GM12873 (cell line): Measurements from ENCODE around the gene SLC44A5.

Experiments used
- CTCF ChIP-seq: IDR thresholded peaks from 2 replicates; pipeline ENCODE4 v1.5.1; 2012; ENCODE audit warnings: low read depth, mild to moderate bottlenecking, moderate library complexity, low read length, control low read depth; ENCODE audit not compliant: insufficient read depth; ENCODE audit errors: missing control alignments

Gene SLC44A5

GRCh38 chr1:75518686-75519085 lies 92.2 kb downstream of the SLC44A5 start:
- TF ChIP-seq CTCF: no peak

DNA sequence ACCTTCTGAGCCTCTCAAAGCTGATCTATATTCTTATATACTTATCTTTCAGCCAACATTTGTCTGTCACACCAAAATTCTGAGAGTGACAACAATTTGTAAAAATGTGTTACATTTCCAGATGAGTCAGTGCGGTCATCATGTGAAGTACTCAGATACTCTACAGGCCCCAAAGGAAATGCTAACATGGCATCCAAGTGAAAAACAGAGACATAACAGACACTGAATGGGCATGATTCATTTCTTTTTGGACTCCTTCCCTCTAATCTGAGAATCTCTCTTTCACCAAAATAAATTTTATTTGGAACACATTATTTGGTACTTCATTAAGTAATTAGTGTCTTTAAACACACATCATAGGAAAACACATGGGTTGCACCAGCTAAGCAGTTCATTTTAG lies 96.6 kb downstream of the SLC44A5 start:
- TF ChIP-seq CTCF: no peak

GRCh38 chr1:75506976-75507375 lies 103.9 kb downstream of the SLC44A5 start:
- no peak for TF ChIP-seq CTCF

DNA sequence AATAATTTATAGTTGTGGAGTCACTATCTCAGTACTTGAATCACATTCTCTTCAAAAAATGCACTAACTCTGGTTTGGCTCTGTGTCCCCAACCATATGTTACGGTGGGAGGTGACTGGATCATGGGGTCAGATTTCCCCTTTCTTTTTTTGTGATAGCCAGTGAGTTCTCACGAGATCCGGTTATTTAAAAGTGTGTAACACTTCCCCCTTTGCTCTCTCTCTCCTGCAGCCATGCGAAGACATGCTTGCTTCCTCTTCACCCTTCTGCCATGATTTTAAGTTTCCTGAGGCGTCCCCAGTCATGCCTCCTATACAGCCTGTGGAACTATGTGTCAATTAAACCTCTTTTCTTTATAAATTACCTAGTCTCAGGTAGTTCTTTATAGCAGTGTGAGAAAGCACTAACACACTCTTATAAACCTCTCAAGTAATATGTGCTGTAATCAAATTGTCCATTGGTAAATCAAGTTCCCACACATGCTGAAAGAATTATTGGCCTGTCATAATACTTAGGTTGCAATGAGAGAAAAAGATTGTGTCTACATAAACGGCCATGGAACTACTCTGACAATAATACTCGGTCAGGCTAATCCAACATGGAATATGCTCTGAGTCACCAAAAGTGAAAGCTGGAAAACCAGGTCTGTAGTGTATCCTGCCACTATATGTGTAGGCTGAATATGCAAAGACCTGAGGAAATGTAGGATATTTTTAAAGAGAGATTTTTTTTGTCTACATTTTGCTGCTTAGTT lies 107.5 kb downstream of the SLC44A5 start:
- no peak for TF ChIP-seq CTCF

GRCh38 chr1:75502776-75503175 lies 108.1 kb downstream of the SLC44A5 start:
- TF ChIP-seq CTCF: no peak

- no peak for TF ChIP-seq CTCF
Measured at GRCh38 chr1:75501577-75502295, 109.2 kb downstream of the SLC44A5 start.

GRCh38 chr1:75492011-75492410 lies 118.9 kb downstream of the SLC44A5 start:
- TF ChIP-seq CTCF: no peak
